HG03060 (cell line): ENCODE measurements around the gene TIA1.
"Not testable (repeated sequence)": the region's sequence is repeated elsewhere in the genome, so short reads cannot be mapped to it uniquely, and the experiment has no call there.

Source experiments
- ATAC-seq: cut with Tn5 transposase; IDR thresholded peaks from one replicate; pipeline ENCODE4 v1.9.1; 2021; ENCODE audit warnings: low read depth, moderate number of reproducible peaks; ENCODE audit not compliant: unreplicated experiment

TIA1 gene, protein sequence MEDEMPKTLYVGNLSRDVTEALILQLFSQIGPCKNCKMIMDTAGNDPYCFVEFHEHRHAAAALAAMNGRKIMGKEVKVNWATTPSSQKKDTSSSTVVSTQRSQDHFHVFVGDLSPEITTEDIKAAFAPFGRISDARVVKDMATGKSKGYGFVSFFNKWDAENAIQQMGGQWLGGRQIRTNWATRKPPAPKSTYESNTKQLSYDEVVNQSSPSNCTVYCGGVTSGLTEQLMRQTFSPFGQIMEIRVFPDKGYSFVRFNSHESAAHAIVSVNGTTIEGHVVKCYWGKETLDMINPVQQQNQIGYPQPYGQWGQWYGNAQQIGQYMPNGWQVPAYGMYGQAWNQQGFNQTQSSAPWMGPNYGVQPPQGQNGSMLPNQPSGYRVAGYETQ

GRCh38 chr2:70248181-70248847, at the start of gene TIA1:
Gene TIA1, minus strand, starts transcription at chr2:70248628. Its CDS starts 198 bp downstream, at chr2:70248430.
- peak; percentile 94 for ATAC-seq

GRCh38 chr2:70297828-70298227, 49.4 kb upstream of the TIA1 start:
- not testable (repeated sequence) for ATAC-seq

GRCh38 chr2:70283500-70284191, 35.2 kb upstream of the TIA1 start:
- ATAC-seq, result no peak

GRCh38 chr2:70282439-70282838, 34.0 kb upstream of the TIA1 start:
- ATAC-seq, result no peak

GRCh38 chr2:70280242-70280798, 31.9 kb upstream of the TIA1 start:
- ATAC-seq, result no peak

- ATAC-seq, result no peak
Measured at GRCh38 chr2:70270323-70270722, 21.9 kb upstream of the TIA1 start.

- not testable (repeated sequence) for ATAC-seq
Measured at GRCh38 chr2:70269422-70270302, 21.2 kb upstream of the TIA1 start.

GRCh38 chr2:70266925-70267324, 18.5 kb upstream of the TIA1 start:
- ATAC-seq, result not testable (repeated sequence)

DNA sequence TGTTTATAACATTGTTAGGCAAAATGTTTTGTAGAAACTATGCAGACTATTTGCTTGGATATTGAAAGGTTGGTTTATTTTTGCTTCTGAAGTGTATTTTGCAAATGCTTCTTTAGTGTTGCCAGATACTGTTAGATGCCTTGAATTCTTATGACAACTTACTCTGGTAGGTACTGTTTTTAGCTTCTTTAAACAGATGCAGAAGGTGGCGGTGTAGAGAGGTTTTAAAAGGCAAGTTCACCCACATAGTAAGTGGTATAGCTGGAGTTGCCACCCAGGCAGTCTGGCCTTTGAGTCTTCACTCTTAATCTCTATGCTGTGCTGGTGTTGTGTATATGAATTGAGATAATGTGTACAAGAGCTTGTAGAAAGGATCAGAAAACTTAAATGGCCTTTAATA, 13.1 kb upstream of the TIA1 start:
- no peak for ATAC-seq

GRCh38 chr2:70258532-70258875, 10.1 kb upstream of the TIA1 start:
- ATAC-seq, result no peak

DNA sequence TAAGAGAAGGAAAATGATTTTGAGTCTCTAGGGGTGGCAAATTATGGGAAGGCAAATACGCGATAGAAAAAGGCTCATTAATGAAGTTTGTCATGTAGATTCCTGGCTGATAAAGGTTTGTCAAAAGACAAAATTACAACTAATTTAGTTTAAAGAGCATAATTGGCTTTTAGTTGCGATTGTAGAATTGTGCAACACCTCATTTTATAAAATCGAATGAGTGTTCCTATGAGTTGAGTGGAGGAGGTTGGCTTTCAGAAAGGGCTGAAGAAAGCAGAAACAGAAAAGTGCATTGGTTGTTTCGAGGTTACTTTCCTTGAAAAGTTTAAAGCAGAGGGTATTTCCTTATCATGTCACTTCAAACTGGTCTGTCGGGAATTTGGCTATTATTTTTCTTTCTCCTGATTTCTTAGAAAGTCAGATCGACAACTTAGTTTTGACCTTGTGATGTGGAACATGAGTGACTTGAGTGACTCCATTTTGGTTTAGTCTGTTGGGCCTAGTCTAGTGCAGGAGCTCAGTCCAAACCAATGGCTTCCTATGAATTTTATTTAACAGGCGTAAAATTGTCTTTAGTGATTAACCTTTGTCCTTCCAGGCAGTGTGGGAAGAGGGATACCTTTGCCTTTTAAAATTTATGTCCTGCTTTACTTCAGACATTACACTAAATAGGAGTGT, 7.3 kb upstream of the TIA1 start:
- no peak for ATAC-seq

GRCh38 chr2:70250434-70250833, 2.0 kb upstream of the TIA1 start:
- ATAC-seq, result no peak

GRCh38 chr2:70247364-70248180, 856 bp downstream of the TIA1 start:
- no peak for ATAC-seq

GRCh38 chr2:70243806-70244584, 4.4 kb downstream of the TIA1 start:
- no peak for ATAC-seq

DNA sequence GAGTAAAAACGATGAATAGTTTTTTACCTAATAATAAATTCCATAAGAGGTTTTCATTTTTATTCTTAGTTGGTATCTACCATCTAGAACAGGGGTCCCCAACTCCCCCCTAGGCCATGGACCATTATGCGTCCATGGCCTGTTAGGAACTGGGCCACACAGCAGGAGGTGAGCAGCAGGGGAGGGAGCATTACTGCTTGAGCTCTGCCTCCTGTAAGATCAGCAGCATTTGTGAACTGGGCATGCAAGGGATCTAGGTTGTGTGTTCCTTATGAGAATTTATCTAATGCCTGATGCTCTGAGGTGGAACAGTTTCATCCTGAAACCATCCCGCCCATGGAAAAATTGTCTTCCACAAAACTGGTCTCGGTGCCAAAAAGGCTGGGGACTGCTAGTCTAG, 5.9 kb downstream of the TIA1 start:
- no peak for ATAC-seq

DNA sequence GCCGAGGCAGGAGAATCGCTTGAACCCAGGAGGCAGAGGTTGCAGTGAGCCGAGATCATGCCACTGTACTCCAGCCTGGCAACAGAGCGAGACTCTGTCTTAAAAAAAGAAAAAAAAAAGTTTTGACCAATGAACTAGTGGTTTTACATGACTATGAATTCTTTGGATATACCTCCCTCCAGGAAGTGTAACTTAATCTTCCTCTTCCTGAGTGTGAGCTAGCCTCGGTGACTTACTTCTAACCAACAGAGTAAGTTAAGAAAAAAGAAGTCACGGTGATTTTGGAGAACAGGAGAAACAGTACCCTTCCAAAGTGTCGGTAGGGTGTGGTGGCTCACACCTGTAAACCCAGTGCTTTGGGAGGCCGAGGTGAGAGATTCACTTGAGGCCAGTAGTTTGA, 7.1 kb downstream of the TIA1 start:
- no peak for ATAC-seq

GRCh38 chr2:70240599-70240998, 7.8 kb downstream of the TIA1 start:
- no peak for ATAC-seq

- no peak for ATAC-seq
Measured at GRCh38 chr2:70233926-70234325, 14.5 kb downstream of the TIA1 start.
